Stimulated activated effector memory CD8-positive, alpha-beta T cell treated with anti-CD3 and anti-CD28 coated beads, Interleukin-12 subunit alpha, Interleukin-12 subunit beta, amount 100 ng/mL, for 72 hours (primary cell): Measurements from ENCODE around the gene KCNMA1.

Experiments used
- ATAC-seq: fragments of 150-1000 bp; cut with Tn5 transposase; 2 replicates; pipeline ENCODE4 v1.10.0; 2021
- DNase-seq, 2 donors: peaks; one replicate each; pipeline ENCODE4 v3.0.0; 2021 to 2022; ENCODE audit warnings: low spot score in 2 of 2
- H3K27ac Mint-ChIP-seq: one replicate; pipeline ENCODE4 v1.8.0; 2022; ENCODE audit warnings: mild to moderate bottlenecking, mixed read lengths
- H3K36me3 Mint-ChIP-seq: one replicate; pipeline ENCODE4 v1.8.0; 2022; ENCODE audit warnings: mild to moderate bottlenecking, mixed read lengths
- H3K4me1 Mint-ChIP-seq: one replicate; pipeline ENCODE4 v1.8.0; 2022; ENCODE audit warnings: mixed read lengths
- H3K4me3 Mint-ChIP-seq: one replicate; pipeline ENCODE4 v1.8.0; 2022; ENCODE audit warnings: mild to moderate bottlenecking, mixed read lengths
- H3K9me3 Mint-ChIP-seq: one replicate; pipeline ENCODE4 v1.8.0; 2022; ENCODE audit warnings: mixed read lengths

The KCNMA1 gene

GRCh38 chr10:77628906-77629730 lies 8.5 kb downstream of the KCNMA1 start:
- Mint-ChIP-seq H3K4me3 (no peak overlapping the region), H3K4me1 (no peaks in the 10 kb centered on the region), H3K9me3 (no peaks in the 10 kb centered on the region), H3K27ac (no peak overlapping the region), H3K36me3 (no peaks in the 10 kb centered on the region)
- ATAC-seq (no peak), DNase-seq (no peak)

- Mint-ChIP-seq H3K4me1 (no peaks in the 10 kb centered on the region), H3K4me3 (no peak overlapping the region), H3K27ac (no peak overlapping the region), H3K36me3 (no peaks in the 10 kb centered on the region), H3K9me3 (no peaks in the 10 kb centered on the region)
- ATAC-seq (no peak), DNase-seq (no peak)
Observed at GRCh38 chr10:77626266-77626935, 11.2 kb downstream of the KCNMA1 start.

DNA sequence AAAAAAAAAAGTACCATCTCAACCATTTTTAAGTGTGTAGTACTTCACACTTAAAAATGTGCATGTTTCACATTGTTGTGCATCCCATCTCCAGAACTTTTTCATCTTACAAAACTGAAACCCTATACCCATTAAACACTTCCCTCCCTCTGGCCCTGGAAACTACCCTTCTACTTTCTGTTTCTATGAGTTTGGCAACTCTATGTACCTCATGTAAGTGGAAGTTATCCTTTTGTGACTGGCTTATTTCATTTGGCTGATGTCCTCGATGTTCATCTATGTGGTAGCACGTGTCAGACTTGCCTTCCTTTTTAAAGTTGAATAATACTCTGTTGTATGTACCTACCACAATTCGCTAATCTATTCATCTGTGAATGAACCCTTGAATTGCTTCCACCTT lies 12.2 kb downstream of the KCNMA1 start:
- H3K4me1 Mint-ChIP-seq: no peaks in the 10 kb centered on the region
- no peak for ATAC-seq

DNA sequence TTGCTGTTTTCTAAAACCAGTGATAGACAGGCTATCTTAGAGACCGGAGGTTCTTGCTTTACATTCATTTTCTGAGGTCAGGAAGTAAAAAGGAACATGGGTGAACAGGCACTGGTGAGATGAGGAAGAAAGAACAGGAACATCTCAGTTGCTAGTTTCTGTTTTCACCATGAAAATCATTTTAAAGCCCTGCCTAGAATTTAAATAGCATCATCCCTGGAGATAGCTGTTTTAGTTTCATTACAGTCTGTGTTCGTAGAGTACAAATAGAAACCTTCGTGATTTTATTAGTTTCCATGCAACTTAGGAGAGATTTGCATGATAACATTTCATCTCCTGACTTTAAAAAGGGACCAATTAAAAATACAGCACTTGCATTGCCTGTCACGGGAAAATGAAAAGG lies 14.7 kb downstream of the KCNMA1 start:
- no peak for DNase-seq
- Mint-ChIP-seq H3K9me3 (no peaks in the 10 kb centered on the region), H3K4me1 (no peaks in the 10 kb centered on the region), H3K27ac (no peak overlapping the region), H3K36me3 (no peaks in the 10 kb centered on the region), H3K4me3 (no peak overlapping the region)
- ATAC-seq: no peak

More for the DNA sequence above, 12.2 kb downstream of the KCNMA1 start:
- no peak overlapping the region for H3K27ac Mint-ChIP-seq
- no peaks in the 10 kb centered on the region for H3K36me3 Mint-ChIP-seq
- H3K4me3 Mint-ChIP-seq: no peak overlapping the region
- no peak for DNase-seq
- no peaks in the 10 kb centered on the region for H3K9me3 Mint-ChIP-seq

DNA sequence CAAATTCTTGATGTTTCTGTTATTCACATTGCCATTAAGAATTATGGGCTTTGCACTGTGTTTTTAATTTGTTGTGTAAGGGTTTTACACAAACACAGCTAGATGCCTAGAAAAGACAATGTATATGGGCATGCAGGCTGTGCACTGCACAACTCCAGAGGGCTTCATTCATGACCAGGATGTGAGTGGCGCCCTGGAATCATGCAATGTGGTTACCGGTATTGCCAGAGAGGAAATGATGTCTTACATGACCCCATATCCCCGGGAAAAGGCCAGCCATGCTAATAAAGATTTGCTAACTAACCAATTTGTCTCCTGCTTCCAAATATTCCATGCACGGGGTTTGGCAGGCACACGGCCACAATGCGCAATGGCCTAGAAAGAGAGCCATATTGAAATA lies 16.9 kb downstream of the KCNMA1 start:
- Mint-ChIP-seq H3K9me3 (no peaks in the 10 kb centered on the region), H3K27ac (no peak overlapping the region), H3K36me3 (no peaks in the 10 kb centered on the region), H3K4me1 (no peaks in the 10 kb centered on the region), H3K4me3 (no peak overlapping the region)
- DNase-seq (no peak), ATAC-seq (no peak)

DNA sequence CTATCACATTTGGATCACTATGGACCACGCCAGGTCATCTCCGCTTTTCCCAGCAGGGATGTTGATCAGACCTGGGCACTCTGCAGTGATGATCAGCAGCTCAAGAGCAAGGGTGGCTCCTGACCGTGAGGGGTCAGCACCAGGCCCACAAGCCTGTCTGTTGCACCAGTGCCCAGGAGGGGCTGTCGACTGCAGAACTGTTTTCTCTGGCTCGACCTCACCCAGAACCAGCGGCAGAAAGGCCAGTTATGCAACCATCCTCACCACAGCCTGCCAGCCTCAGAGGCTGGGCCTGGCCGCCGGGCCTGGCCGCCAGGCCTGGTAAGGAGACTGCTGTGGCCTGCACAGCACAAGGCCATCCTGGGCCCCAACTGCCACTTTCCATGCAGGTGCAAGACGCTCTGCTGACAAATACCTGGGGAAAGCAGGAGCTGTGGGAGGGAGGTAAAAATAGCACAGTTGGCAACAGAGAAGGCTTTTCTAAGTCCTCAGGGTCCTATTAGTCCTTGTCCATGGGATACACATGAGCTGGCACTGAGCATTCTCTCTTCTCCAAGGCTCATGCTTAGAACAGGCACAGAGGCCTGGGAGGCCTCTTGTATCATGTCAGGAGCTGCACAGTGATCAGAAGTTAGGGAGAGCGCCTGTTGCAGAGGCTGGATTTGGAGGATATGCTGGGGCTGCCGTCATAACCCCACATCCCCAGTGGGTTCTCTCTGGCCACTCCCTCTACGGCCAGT lies 17.5 kb downstream of the KCNMA1 start:
- Mint-ChIP-seq H3K4me1 (no peaks in the 10 kb centered on the region), H3K27ac (no peak overlapping the region), H3K36me3 (no peaks in the 10 kb centered on the region), H3K9me3 (no peaks in the 10 kb centered on the region), H3K4me3 (no peak overlapping the region)
- ATAC-seq (no peak), DNase-seq (no peak)

DNA sequence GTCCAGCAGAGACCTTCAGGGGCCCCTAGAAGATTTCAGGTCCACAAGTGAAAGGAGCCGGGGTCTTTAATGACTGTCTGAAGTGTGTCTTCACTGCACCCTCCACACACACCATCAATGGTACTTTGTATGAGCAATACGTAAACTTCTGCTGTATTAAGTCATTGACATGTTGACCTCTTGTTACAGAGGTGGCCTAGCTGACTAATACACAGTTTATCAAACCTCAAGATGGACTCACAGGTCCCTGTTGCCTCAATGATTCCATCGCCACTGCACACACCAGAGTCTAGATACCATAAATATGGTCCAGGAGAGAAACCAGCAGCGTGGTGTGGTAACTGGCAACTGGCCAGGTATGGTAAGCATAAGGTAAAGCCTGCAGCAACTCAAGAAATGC lies 19.5 kb downstream of the KCNMA1 start:
- peak; percentile 27 for ATAC-seq

DNA sequence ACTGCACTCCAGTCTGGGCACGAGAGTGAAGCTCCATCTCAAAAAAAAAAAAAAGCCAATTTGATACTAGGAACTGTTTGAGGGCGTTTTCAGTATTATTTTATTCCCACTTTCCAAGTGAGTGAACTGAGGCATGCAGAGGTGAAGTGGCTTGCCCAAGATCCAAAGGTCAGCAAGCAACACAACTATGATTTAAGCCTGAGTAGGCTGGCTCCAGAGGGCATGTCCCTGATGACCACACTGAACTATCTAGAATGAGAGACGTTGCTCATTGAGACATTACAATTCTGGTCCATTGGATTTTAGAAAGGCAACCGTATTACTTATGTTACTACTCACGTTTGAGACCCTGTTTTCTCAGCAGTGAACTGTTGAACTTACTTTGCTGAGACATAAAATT lies 20.8 kb downstream of the KCNMA1 start:
- DNase-seq (no peak), ATAC-seq (no peak)
- no peak overlapping the region for H3K27ac Mint-ChIP-seq
- H3K36me3 Mint-ChIP-seq: no peaks in the 10 kb centered on the region
- no peaks in the 10 kb centered on the region for H3K4me1 Mint-ChIP-seq
- no peak overlapping the region for H3K4me3 Mint-ChIP-seq
- no peaks in the 10 kb centered on the region for H3K9me3 Mint-ChIP-seq

More for the DNA sequence above, 19.5 kb downstream of the KCNMA1 start:
- no peak for DNase-seq
- Mint-ChIP-seq H3K36me3 (no peaks in the 10 kb centered on the region), H3K4me3 (no peak overlapping the region), H3K9me3 (no peaks in the 10 kb centered on the region), H3K27ac (no peak overlapping the region), H3K4me1 (no peaks in the 10 kb centered on the region)

- Mint-ChIP-seq H3K4me3 (no peak overlapping the region), H3K27ac (no peak overlapping the region), H3K4me1 (no peaks in the 10 kb centered on the region)
Observed at GRCh38 chr10:77614778-77615625, 22.6 kb downstream of the KCNMA1 start.

GRCh38 chr10:77613476-77614130 lies 24.0 kb downstream of the KCNMA1 start:
- DNase-seq: no peak
- Mint-ChIP-seq H3K4me1 (no peaks in the 10 kb centered on the region), H3K36me3 (no peaks in the 10 kb centered on the region), H3K4me3 (no peak overlapping the region), H3K9me3 (no peaks in the 10 kb centered on the region), H3K27ac (no peak overlapping the region)
- no peak for ATAC-seq

More at GRCh38 chr10:77614778-77615625, 22.6 kb downstream of the KCNMA1 start:
- no peaks in the 10 kb centered on the region for H3K36me3 Mint-ChIP-seq
- H3K9me3 Mint-ChIP-seq: no peaks in the 10 kb centered on the region
- DNase-seq: no peak
- no peak for ATAC-seq

- Mint-ChIP-seq H3K27ac (no peak overlapping the region), H3K9me3 (no peaks in the 10 kb centered on the region), H3K4me3 (no peak overlapping the region), H3K4me1 (no peaks in the 10 kb centered on the region), H3K36me3 (no peaks in the 10 kb centered on the region)
- ATAC-seq (no peak), DNase-seq (no peak)
Observed at GRCh38 chr10:77611670-77612069, 25.9 kb downstream of the KCNMA1 start.

- no peaks in the 10 kb centered on the region for H3K4me1 Mint-ChIP-seq
- DNase-seq: no peak
- H3K4me3 Mint-ChIP-seq: no peak overlapping the region
- no peak overlapping the region for H3K27ac Mint-ChIP-seq
- no peak for ATAC-seq
- no peaks in the 10 kb centered on the region for H3K36me3 Mint-ChIP-seq
- no peaks in the 10 kb centered on the region for H3K9me3 Mint-ChIP-seq
Observed at GRCh38 chr10:77611221-77611620, 26.4 kb downstream of the KCNMA1 start.

- no peak overlapping the region for H3K27ac Mint-ChIP-seq
- no peak for DNase-seq
- no peaks in the 10 kb centered on the region for H3K4me1 Mint-ChIP-seq
- no peak for ATAC-seq
- H3K4me3 Mint-ChIP-seq: no peak overlapping the region
- no peaks in the 10 kb centered on the region for H3K36me3 Mint-ChIP-seq
- no peaks in the 10 kb centered on the region for H3K9me3 Mint-ChIP-seq
Observed at GRCh38 chr10:77609781-77610272, 27.8 kb downstream of the KCNMA1 start.

DNA sequence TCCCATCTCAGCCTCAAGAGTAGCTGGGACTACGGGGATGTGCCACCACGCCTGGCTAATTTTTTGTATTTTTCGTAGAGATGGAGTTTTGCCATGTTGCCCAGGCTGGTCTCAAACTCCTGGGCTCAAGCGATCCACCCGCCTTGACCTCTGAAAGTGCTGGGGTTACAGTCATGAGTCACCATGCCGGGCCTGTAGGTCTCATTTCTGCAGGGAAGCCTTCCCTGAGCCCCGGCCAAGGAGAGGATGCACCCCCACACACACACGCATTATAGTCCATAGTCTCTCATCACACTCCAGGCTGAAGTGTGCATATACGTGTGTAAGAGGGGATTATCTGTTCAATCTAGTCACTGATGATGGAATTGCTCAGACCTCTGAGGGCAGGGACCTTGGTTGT lies 29.3 kb downstream of the KCNMA1 start:
- no peaks in the 10 kb centered on the region for H3K9me3 Mint-ChIP-seq
- H3K36me3 Mint-ChIP-seq: no peaks in the 10 kb centered on the region
- H3K27ac Mint-ChIP-seq: no peak overlapping the region
- ATAC-seq (no peak), DNase-seq (no peak)
- no peak overlapping the region for H3K4me3 Mint-ChIP-seq
- peaks cover 4% of the 10 kb centered on the region for H3K4me1 Mint-ChIP-seq
